ENCODE measurements around the gene PIK3C2G.

- TF ChIP-seq, protein P1, sequence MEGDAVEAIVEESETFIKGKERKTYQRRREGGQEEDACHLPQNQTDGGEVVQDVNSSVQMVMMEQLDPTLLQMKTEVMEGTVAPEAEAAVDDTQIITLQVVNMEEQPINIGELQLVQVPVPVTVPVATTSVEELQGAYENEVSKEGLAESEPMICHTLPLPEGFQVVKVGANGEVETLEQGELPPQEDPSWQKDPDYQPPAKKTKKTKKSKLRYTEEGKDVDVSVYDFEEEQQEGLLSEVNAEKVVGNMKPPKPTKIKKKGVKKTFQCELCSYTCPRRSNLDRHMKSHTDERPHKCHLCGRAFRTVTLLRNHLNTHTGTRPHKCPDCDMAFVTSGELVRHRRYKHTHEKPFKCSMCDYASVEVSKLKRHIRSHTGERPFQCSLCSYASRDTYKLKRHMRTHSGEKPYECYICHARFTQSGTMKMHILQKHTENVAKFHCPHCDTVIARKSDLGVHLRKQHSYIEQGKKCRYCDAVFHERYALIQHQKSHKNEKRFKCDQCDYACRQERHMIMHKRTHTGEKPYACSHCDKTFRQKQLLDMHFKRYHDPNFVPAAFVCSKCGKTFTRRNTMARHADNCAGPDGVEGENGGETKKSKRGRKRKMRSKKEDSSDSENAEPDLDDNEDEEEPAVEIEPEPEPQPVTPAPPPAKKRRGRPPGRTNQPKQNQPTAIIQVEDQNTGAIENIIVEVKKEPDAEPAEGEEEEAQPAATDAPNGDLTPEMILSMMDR (optimal IDR thresholded peaks at IDR 0.05 in 1 of 3, IDR thresholded peaks at IDR 0.05 in 1 of 3, conservative IDR thresholded peaks at IDR 0.05 in 1 of 3; ENCODE audit: extremely low read depth in 1 of 3, insufficient read depth in 2 of 3, low read length in 3 of 3): no peak
- TF ChIP-seq EZH2 (IDR thresholded peaks at IDR 0.05; ENCODE audit: low read length): no peak
These were observed 18.1 kb upstream of the PIK3C2G start for GRCh38 chr12:18243238-18243637.

All from keratinocyte (primary cell).